Femur (tissue), 1 donor: ENCODE data around the gene GYG2.
"Not testable (repeated sequence)": the region's sequence is repeated elsewhere in the genome, so short reads cannot be mapped to it uniquely, and the experiment has no call there.

Source experiments
- DNase-seq: peaks from one replicate; pipeline ENCODE4 v3.0.0-alpha.2; 2017

The GYG2 gene

DNA sequence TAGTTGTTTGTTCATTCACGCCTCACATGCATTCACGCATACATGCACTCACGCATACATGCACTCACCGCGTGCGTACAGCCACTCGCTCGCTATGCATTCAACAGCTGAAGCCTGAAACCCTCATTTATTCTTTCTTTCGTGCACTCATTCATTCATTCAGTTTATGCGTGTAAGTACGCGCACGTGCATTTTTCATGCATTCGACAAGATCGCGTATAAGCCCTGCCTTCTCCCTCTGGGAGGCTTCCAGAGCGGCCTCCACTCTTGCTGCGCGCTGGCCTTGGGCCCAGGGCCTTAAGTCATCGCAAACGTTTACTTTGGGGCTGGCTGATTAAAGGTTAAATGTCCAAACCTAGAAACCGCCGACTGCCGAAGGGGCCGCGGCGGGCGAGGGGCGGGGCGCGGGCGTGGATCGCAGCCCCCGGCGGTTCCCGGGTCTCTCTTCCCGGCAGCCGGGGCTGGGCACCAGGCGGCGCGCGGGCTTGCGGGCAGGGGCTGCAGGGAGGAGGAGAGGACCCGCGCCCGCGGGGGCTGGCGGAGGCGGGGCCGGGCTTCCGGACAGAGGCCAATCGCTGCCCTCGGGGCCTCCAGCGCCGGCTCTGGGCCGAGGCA is at the start of gene GYG2:
GYG2 (plus strand) TSS at position 587 of the 615 bp plus-strand sequence. CDS start 1,259 bp downstream, outside the sequence.
- peak; percentile 66 for DNase-seq

DNA sequence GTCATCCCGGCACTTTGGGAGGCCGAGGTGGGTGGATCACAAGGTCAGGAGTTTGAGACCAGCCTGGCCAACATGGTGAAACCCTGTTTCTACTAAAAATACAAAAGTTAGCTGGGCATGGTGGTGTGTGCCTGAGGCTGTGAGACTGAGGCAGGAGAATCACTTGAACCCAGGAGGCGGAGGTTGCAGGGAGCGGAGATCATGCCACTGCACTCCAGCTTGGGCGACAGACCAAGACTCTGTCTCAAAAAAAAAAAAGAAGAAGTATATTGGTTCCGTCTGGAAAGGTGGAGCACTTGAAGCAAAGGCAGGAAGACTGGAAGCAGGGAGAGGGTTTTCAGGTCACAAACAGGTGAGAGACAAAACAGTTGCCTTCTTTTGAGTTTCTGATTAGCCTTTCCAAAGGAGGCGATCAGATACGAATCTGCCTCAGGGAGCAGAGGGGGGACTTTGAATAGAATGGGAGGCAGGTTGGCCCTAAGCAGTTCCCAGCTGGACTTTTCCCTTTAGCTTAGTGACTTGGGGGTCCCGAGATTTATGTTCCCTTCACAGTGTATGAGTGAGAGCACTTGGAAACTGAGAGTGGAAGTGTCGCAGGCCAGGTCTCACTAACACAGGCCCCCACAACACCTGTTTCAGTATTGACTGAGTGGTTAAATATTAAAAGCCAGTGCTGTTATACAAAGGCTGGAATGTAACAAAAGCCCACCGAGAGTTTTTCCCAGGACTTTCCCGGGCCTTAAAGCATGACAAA is 48.1 kb upstream of the GYG2 start:
- not testable (repeated sequence) for DNase-seq

DNA sequence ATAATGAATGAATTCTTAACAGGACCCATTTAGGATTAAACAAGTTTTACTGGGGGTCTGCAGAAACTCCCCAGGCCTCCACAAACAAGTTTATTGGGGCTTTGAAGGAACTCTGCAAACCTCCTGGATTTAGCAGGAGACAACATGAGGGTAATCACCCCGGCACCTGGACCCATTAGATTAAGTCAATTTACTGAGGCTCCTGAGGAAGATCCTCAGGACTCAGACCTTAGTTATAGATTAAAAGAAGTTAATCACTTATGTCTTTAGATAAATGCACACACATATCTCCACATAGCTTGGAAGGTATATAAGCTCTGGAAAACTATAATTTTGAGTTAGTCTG is 47.5 kb upstream of the GYG2 start:
- DNase-seq, result no peak

DNA sequence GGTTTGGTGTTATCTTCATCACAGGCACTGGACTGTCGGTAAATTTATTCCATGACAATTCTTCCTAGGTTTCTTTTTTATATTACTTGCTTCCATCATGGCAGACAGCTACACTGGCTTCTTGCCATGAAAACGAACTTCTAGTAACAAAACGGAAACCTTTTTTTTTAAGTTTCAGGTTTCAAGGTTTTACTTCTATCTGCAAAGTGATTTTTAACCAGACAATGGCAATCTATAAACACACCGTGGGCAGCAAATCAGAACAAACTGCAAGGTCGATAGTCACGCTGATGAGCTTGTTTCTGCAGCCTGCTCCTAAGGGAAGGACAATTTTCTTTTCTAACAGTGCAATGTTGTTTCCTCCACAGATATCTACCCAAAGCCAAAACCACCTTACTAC is 47.0 kb upstream of the GYG2 start:
- DNase-seq, result no peak

DNA sequence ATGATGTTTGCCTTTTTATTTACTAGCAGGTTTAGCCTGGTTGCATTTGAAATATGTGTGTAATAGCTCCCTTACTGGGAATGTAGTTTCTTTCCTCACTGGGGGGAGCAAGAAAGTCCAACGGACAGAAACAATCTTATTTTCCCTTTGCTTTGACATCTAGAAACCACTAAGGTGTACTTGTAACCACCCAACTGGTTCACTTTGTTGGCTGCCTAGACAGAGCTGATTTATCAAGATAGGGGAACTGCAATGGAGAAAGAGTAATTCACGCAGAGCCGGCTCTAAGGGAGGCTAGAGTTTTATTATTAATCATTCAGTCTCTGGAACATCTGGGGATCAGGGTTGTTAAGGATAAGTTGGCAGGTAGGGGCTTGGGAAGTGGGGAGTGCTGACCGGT is 46.6 kb upstream of the GYG2 start:
- DNase-seq, result no peak

DNA sequence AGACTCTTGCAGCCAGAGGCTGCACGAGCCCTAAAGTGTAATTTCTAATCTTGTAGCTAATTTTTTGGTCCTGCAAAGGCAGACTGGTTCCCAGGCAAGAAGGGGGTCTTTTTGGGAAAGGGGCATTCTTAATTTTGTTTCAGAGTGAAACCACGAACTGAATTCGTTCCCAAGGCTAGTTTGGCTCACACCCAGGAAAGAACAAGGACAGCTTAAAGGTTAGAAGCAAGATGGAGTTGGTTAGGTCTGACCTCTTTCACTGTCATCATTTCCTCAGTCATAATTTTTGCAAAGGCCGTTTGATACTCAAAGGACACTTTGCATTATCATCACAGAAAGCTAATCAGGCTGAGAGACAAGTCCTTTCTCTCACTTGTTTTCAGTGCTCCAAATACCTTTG is 46.0 kb upstream of the GYG2 start:
- DNase-seq, result no peak

DNA sequence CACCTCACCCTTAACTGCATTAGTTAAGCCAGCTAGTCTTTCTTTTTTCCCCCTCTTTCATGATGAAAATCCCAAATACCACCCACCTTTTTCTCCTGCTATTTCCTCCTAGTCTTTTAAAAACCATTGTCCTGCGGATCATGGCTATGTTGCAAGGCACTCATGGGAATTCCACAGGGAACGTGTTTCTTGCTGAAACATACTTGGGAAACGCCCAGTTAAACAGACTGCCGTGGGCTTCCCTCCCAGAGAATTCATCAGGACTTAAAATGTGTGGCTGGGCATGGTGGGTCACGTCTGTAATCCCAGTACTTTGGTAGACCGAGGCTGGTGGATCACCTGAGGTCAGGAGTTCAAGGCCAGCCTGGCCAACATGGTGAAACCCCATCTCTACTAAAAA is 44.7 kb upstream of the GYG2 start:
- DNase-seq, result no peak

DNA sequence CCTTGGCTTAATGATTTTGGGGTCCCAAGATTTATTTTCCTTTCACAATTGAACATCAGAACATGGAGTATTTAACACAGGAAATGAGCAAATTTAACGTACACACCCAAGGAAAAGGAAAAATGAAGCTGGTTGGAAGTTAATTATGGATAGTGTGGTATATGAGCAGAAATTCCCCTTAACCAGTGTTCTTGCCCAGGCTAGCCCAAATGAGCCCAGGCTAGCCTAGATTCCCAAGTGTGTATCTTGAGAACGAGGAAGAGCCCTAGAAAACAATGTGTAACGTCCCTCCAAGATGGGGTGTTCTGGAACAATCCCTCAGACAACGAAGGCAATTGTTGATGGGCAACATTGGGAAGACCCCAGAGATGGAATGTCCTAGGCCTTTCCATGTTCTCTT is 43.2 kb upstream of the GYG2 start:
- DNase-seq, result no peak

DNA sequence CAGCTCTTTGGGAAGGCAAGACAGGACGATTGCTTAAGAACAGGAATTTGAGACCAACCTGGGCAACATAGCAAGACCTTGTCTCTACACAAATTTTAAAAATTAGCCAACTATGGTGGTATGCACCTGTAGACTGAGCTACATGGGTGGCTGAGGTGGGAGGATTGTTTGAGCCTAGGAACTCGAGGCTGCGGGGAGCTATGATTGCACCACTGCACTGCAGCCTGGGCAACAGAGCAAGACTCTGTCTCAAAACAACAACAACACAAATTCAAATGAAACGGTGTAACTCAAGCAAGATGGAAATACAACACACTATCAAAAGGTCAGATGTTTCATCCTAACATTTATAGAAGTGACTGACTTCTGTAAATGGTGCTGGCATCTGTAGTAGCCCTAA is 39.8 kb upstream of the GYG2 start:
- DNase-seq, result no peak

DNA sequence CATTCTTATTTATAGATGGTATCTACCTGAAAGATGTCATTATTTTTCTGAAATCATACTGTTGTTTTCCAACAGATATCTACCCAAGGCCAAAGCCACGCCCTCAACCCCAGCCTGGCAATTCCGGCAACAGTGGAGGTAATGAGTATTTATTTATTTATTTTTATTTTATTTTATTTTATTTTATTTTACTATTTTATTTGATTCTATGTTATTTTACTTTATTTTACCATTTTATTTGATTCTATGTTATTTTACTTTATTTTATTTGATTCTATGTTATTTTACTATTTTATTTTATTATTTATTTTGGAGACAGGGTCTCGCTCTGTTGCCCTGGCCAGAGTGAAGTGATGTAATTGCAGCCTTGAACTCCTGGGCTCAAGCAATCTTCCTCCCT is 39.2 kb upstream of the GYG2 start:
- DNase-seq, result no peak

DNA sequence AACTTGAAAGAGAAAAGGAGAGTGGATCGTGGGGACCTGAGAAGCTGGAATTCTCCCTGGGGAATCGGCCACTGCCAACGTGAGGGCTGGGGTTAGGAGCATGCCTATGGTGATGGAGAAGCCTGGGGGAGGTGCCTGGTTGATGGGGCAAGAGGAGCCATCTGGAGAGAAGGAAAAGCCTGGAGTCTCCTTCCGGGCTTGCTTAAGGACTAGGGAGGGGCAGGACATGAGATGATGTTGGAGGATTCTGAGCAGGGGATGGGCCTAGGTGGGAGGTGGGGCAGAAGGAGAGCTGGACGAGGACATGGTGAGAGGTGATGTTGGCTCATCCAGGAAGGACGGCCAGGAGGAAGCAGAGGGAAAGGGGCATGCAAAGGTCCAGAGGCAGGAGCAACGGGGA is 35.0 kb upstream of the GYG2 start:
- no peak for DNase-seq

DNA sequence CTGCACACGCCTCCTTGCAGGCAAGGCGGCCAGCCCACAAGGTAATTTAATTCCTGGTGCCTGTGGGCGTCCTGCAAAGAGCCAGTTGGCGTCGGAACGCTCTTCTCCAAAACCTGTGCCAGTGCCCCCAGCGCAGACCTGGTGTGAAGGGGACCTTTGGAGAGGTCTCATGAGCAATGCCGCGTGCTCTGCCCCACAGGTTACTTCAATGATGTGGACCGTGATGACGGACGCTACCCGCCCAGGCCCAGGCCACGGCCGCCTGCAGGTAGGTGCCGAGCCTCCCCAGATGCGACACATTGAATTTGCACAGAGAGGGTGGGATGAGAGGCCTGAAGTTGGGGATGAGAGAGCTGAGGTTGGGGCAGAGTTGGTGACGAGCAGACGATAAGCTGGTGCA is 34.4 kb upstream of the GYG2 start:
- DNase-seq, result no peak

DNA sequence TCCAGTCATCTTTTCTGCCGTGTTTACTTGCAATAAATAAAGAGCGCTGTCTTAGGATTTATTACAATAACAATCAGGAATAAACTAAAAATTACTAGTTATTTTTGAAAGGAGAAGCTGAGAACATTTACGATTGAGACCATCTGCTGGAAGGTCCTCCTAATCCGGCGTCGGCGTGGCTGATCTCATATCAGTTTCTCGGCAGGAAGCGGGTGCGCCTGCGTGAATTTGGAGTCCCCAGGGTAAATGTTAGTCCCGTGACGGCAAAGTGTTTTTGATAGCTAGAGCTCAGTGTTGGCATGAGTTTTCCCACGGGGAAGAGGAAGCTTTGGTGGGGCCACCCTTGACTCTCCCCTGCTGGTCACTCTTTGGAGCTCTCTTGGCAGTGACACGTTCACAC is 31.9 kb upstream of the GYG2 start:
- not testable (repeated sequence) for DNase-seq

DNA sequence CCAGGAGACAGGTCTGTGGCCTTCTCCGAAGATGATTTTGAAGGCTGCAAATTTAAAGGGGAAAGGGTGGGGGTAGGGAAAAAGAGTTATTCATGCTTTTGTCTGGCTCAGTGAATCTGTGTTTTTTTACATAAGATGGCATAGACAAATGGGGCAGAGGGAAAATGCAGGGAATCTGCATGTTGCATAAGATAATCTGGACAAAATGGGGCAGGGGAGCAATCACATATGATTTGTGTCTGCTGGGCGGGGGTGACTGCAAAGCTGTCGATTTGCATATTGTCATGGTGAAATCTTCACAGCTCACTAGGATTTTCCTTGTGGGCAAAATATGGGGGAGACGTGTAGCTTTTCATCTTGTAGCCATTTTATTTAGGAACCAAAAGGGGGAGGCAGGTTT is 29.4 kb upstream of the GYG2 start:
- DNase-seq, result no peak

DNA sequence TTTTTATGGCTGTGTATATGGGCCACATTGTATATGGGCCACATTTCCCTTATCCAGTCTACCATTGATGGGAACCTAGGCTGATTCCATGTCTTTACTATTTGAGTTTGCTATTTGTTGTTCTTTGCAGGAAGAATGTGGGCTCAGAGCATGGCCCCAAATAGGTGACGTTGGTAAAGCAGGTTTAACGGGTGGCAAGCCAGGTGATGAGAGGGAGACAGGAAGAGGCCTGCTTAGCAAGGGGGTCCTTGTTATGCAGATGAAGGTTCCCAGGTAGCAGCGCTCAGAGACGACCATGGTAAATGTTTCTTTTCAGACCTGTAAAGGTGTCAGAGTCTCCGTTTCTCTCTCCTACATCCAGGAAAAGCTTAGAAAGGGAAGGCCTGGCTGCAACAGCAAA is 28.8 kb upstream of the GYG2 start:
- not testable (repeated sequence) for DNase-seq

DNA sequence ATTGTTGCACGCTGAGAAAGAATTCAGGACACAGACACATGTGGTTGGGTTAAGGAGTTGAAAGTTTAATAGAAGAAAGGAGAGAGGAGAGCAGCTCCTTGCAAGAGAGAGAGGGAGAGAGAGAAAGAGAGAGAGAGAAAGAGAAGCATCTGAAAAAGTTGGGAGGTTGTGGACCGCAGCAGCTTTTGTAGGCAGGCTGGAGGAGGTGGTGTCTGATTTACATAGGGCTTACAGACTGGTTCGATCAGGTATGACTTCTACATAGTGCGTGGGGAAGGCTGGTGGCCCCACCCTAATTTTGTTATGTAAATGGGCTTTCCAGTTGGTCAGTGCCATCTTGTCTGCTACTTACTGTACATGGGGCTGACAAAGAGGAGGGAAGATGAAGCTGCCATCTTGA is 27.5 kb upstream of the GYG2 start:
- DNase-seq, result no peak

DNA sequence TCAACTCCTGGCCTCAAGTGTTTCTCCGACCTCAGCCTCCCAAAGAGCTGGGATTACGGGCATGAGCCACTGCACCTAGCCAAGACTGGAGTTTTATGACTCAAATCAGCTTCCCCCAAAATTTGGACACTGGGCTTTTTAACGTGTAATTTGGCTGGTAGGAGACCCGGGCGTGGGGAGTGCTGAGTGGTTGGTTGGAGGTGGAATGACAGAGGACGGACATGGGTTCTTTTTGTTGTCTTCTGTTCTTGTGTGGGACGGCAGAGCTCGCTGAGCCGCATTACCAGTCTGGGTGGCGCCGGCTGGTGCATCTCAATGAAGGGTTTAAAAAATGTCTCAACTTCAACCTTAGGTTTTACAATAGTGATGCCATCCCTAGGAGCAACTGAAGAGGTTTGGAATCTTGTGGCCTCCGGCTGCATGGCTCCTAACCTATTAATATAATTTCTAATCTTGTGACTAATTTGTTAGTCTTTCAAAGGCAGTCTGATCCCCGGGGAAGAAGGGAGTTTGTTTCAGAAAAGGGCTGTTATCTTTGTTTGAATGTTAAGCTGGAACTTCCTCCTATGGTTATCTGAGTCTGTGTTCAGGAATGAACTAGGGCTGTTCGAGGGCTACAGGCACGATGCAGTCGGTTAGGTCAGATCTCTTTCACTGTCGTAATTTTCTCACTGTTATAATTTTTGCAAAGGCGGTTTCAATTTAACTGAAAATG is 26.2 kb upstream of the GYG2 start:
- not testable (repeated sequence) for DNase-seq

DNA sequence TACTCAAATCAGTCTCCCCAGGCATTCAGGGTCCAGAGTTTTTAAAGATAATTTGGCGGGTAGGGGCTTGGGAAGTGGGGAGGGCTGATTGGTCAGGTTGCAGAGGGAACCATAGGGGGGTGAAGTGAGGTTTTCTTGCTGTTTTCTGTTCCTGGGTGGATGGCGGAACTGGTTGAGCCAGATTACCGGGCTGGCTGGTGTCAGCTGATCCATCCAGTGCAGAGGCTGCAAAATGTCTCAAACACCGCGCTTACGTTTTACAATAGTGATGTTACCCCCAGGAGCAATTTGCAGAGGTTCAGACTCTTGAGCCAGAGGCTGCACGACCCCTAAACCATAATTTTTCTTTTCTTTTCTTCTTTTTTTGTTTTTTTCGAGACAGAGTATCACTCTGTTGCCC is 25.2 kb upstream of the GYG2 start:
- DNase-seq, result not testable (repeated sequence)

DNA sequence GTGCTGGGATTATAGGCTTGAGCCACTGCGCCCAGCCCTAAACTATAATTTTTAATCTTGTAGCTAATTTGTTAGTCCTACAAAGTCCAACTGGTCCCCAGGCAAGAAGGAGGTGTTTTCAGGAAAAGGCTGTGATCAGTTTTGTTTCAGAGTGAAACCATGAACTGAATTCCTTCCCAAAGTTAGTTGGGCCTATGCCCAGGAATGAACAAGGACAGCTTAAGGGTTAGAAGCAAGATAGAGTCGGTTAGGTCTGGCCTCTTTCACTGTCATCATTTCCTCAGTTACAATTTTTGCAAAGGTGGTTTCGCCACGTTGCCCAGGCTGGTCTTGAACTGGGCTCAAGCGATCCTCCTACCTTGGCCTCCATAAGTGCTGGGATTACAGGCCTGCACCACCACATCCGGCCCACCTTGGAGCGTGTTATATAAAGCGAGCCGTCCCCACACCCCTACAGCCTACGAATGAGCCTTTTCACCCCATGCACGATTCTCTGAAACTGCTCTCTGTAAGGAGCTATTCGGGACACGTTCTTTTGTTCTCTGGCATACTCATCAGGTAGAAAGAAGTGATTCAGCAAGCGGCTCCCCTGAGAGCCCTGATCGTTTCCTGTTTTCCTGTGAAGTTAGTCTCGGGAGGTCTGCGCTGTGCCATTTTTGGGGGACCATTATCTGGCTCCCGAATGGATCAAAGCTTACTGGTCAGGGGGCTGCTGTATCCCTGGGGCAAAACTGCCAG is 24.5 kb upstream of the GYG2 start:
- not testable (repeated sequence) for DNase-seq

DNA sequence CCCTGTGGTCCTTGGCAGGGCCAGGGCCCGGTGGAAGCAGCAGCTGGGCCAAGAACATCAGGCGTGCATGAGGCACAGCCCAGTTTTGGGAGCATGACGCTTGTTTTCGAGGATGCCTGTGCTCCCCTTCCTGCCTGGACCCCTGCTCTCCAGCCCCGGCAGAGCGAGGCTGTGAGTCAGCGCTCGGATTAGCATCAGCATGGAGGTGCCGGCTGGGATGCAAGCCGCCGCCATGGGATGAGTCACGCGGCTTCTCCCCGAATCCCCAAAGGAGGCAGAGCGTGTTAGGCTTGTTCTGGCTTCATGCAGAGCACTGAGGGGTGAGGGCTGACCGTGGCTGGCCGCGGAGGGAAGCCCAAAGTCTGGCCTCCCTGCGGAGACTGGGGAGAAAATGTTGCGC is 23.9 kb upstream of the GYG2 start:
- peak; percentile 58 for DNase-seq

DNA sequence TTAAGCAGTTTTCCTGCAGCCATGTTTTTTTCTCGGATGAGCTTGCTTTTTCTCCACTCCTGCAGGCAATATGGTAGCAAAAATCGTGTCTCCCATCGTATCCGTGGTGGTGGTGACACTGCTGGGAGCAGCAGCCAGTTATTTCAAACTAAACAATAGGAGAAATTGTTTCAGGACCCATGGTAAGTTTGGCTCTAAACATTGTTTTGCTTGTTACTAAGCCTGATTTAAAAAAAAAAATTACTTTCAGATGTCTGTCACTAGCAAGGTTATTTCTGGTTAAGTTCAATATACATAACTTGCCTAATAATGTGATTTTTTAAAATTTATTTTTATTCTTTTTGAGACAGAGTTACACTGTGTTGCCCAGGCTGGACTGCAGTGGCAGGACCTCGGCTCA is 17.5 kb upstream of the GYG2 start:
- no peak for DNase-seq

DNA sequence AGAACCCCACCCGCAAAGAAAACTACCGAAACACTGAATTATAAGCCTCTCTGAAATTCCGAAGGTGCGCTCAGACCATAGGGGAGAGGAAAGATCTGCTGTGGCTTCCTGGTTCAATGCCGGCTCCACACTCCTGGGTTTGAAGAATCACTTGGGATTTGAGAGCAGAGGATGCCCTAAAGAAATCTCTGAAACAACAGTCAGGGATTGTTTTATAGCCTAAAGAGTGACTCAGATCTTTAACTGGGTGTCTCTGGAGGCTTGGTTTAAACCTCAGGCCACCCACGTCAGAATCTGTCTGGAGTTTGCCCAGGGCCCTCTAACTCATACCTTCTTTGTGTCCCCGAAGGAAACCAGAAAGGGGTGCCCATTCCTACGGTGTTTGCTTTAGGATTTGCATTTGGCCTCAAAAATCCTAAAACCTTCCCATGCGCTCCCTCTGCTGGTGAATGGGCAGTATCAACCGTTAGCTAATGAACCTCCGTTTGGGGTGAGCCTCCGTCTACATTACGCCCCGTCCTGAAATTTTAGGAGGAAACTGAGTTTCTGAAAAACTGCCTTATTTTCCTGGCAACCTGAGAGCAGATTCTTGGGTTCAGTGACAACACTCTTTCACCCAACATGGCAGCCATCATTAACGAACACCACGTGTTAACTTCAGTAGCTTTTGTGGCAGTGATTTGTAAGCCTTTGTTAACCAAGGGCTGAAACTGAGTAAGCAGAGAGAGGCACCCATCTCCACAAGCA is 16.4 kb upstream of the GYG2 start:
- DNase-seq, result peak; percentile 45

DNA sequence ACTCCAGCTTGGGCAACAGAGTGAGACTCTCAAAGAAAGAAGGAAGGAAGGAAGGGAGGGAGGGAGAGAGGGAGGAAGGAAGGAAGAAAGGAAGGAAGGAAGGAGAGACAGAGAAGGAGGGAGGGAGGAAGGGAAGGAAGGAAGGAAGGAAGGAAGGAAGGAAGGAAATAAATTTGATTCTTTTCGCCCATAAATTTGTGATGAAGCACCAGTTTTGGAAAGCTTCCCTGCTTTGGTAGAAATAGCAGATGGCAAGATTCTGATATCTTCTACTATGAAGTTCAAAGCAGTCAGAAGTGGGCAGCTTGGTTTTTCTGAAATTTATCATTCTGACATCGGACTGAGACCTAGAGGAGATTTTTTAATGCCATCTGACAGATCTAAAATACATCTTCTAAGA is 11.7 kb upstream of the GYG2 start:
- no peak for DNase-seq
